Thoracic aorta (tissue), 2 donors: ENCODE data around the gene ALOX12. TPM values are rescaled to one million over a fixed set of nuclear protein-coding genes. Genes with fewer than 3 reads are reported as not detected.

Source experiments
- ATAC-seq: fragments of 150-250 bp; one replicate; pipeline ENCODE4 v1.8.0; 2017; ENCODE audit warnings: low read depth; ENCODE audit not compliant: insufficient number of reproducible peaks, low FRiP score
- DNase-seq: peaks from one replicate; pipeline ENCODE4 v3.0.0-alpha.2; 2020; ENCODE audit warnings: low spot score
- H3K27ac ChIP-seq, 2 donors: fragments of 200-600 bp; sonication (generic); 1 replicate in 1 of 2; 2 replicates in 1 of 2; pipeline ENCODE4 v1.5.1; 2016; ENCODE audit warnings: mild to moderate bottlenecking in 2 of 2, moderate library complexity in 2 of 2
- H3K27me3 ChIP-seq: fragments of 200-600 bp; sonication (generic); replicated peaks from 2 replicates; pipeline ENCODE4 v1.6.0; 2016; ENCODE audit warnings: mild to moderate bottlenecking; ENCODE audit not compliant: insufficient read depth
- H3K36me3 ChIP-seq: fragments of 200-600 bp; sonication (generic); one replicate; pipeline ENCODE4 v1.5.1; 2016
- H3K4me1 ChIP-seq, 2 donors: fragments of 200-600 bp; sonication (generic); 1 replicate in 1 of 2; 2 replicates in 1 of 2; pipeline versions ENCODE4 v1.5.1 to v1.6.0; 2016; ENCODE audit warnings: low read depth in 2 of 2, mild to moderate bottlenecking in 1 of 2; ENCODE audit not compliant: control insufficient read depth in 1 of 2
- H3K4me3 ChIP-seq: fragments of 200-600 bp; sonication (generic); 2 replicates; pipeline ENCODE4 v1.5.1; 2016; ENCODE audit warnings: mild to moderate bottlenecking
- H3K9me3 ChIP-seq: fragments of 200-600 bp; sonication (generic); 2 replicates; pipeline ENCODE4 v1.5.1; 2016
- CTCF ChIP-seq: fragments of 200-600 bp; sonication (generic); IDR thresholded peaks from one replicate; pipeline ENCODE4 v1.5.1; 2019; ENCODE audit warnings: antibody characterized with exemption
- total RNA-seq, 2 donors: library from RNA; depleted of rRNA; stranded (reverse); fragments of >200 nt; gene quantifications; one replicate each; pipeline versions ENCODE4 v1.1.0 to v1.2.3, GENCODE V29; 2016

The ALOX12 gene
- total RNA-seq, 2 donors from 2014 or later: not detected

DNA sequence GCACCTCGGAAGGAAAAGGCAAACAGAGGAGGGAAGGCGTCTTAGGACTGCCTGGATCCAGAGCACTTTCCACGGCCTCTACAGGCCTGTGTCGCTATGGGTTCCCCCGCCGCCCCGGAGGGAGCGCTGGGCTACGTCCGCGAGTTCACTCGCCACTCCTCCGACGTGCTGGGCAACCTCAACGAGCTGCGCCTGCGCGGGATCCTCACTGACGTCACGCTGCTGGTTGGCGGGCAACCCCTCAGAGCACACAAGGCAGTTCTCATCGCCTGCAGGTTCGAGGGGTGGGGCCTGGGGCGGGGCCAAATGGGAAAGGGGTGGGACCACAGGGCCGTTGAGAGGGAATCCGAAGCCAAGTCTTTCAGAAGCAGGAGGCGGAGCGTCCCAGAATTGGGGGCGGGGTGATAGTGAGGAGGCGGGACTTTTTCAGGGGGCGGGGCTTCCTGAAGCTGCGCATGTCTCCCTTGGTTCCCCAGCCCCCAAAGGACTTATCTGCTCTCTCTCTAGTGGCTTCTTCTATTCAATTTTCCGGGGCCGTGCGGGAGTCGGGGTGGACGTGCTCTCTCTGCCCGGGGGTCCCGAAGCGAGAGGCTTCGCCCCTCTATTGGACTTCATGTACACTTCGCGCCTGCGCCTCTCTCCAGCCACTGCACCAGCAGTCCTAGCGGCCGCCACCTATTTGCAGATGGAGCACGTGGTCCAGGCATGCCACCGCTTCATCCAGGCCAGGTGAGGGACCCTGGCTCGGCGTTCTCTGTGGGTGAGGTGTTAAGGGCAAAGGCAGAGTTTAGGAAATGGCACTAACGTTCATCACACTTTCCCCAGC is 27.9 kb downstream of the ALOX12 start:
- Histone ChIP-seq H3K9me3 (no peaks in the 10 kb centered on the region), H3K27ac (peak overlapping the region in 1 of 2 donors; percentile 15), H3K36me3 (no peaks in the 10 kb centered on the region), H3K4me3 (peak overlapping the region; percentile 48), H3K4me1 (peaks cover 4 to 27% of the 10 kb centered on the region in 2 donors), H3K27me3 (peaks cover 12% of the 10 kb centered on the region)
- DNase-seq: no peak
- ATAC-seq: peak; percentile 23
- no peak for TF ChIP-seq CTCF

- H3K27me3 ChIP-seq: peaks cover 12% of the 10 kb centered on the region
- H3K9me3 ChIP-seq: no peaks in the 10 kb centered on the region
- no peak for DNase-seq
- peaks cover 4 to 27% of the 10 kb centered on the region in 2 donors for H3K4me1 ChIP-seq
- no peak for TF ChIP-seq CTCF
- no peak overlapping the region for H3K4me3 ChIP-seq
- no peak for ATAC-seq
- H3K36me3 ChIP-seq: no peaks in the 10 kb centered on the region
- no peak overlapping the region for H3K27ac ChIP-seq
Measured at GRCh38 chr17:7024402-7024785, 28.5 kb downstream of the ALOX12 start.

- H3K9me3 ChIP-seq: no peaks in the 10 kb centered on the region
- ATAC-seq (no peak), DNase-seq (no peak)
- no peak overlapping the region for H3K4me3 ChIP-seq
- H3K27ac ChIP-seq: no peak overlapping the region
- no peak for TF ChIP-seq CTCF
- H3K27me3 ChIP-seq: peaks cover 12% of the 10 kb centered on the region
- peaks cover 4 to 24% of the 10 kb centered on the region in 2 donors for H3K4me1 ChIP-seq
- H3K36me3 ChIP-seq: no peaks in the 10 kb centered on the region
Measured at GRCh38 chr17:7025245-7025644, 29.4 kb downstream of the ALOX12 start.

DNA sequence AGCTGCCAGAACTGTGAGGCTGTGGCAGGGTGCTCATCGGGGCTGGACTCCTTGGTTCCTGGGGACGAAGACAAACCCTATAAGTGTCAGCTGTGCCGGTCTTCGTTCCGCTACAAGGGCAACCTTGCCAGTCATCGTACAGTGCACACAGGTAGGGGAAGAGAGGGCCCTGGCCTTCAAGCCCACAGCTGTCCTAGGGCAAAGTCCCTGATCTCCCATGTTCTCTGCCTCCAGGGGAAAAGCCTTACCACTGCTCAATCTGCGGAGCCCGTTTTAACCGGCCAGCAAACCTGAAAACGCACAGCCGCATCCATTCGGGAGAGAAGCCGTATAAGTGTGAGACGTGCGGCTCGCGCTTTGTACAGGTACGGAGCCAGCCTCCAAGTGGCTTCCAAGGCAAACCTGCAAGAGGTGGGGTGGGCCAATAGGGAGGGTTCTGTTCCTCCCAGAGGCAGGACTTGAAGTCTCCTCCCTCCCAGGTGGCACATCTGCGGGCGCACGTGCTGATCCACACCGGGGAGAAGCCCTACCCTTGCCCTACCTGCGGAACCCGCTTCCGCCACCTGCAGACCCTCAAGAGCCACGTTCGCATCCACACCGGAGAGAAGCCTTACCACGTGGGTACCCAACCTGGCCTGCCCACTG is 30.7 kb downstream of the ALOX12 start:
- no peak for ATAC-seq
- DNase-seq: no peak
- H3K27ac ChIP-seq: no peak overlapping the region

More for the DNA sequence above, 30.7 kb downstream of the ALOX12 start:
- Histone ChIP-seq H3K36me3 (no peaks in the 10 kb centered on the region), H3K4me3 (no peak overlapping the region), H3K27me3 (peaks cover 12% of the 10 kb centered on the region), H3K9me3 (no peaks in the 10 kb centered on the region), H3K4me1 (peaks cover 4 to 12% of the 10 kb centered on the region in 2 donors)
- no peak for TF ChIP-seq CTCF
